Activated CD4-positive, alpha-beta T cell treated with anti-CD3 and anti-CD28 coated beads, Interleukin-2, amount 50 U/mL, for 48 hours (primary cell): ENCODE results near the gene CERS4.
"Not testable (repeated sequence)": the region's sequence is repeated elsewhere in the genome, so short reads cannot be mapped to it uniquely, and the experiment has no call there.

Experiments
- DNase-seq, 2 experiments: peaks; one replicate each; pipeline ENCODE4 v3.0.0-alpha.2; 2020

Gene CERS4

DNA sequence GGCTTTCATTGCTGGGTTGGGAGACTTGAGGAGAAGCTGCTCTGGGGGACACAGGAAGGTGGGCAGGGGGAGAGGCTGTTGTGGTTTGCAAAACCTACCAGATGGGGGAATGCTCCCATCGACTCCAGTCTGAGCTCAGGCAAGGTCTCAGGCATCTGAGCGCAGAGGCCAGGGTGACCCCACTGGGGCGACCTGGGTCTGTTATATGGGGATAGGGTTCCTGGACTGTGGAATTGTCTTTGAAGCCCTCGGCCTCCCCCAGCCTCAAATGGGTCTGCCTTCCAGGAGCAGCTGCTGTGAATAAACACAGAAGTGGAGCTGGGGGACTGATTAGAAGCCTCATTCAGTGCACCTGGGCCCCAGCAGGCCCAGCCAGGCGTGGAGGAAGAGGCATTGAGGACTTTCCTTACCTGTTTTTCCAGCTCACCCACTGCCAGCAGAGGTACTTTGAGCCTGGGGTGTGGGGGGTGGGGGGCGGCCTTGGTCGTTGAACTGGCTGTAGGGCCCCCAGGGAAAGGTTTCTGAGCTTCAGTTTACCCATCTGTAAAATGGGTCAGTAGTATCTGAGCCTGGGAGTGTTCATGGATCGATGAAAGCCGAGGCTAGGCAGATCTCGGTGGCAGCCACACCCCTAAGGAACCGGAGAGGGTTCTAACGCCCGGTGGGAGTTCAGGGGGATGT lies 1.4 kb downstream of the CERS4 start:
- DNase-seq: no peak

GRCh38 chr19:8212212-8212611 lies 3.0 kb downstream of the CERS4 start:
- DNase-seq: no peak

GRCh38 chr19:8212916-8213315 lies 3.7 kb downstream of the CERS4 start:
- DNase-seq: no peak

DNA sequence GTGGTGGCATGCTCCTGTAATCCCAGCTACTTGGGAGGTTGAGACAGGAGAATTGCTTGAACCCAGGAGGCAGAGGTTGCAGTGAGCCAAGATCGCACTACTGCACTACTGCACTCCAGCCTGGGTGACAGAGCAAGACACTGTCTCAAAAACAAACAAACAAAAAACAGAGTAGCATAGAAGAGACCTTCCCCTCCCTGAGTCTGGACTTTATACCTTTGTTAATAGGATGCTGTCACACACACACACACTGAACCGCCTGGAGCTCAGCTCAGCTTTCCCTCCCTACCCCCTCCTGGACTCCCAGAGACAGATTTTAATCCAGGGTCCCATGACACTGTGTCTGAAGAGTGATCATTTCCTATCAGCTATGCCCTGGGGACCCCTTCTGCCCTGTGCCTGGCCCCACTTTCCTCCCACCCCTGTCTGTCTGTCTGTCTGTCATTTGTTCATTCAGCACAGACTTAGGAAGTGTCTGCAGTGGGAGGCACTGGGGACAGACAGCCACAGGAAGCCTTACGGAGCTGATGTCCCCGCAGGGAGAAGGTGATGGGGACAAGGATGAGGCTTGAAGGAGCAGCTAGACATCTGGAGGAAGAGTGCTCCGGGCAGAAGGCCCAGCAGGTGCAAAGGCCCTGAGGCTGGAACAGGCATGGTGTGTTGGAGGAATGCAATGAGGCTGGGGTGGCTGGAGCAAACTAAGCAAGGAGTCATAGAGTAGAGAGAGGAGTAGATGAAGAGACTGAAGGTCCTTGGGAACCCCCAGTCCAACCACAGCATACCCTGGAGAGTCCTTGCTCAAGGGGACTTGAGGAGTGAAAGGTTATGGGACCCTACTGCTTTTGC lies 4.9 kb downstream of the CERS4 start:
- DNase-seq: no peak

- DNase-seq: no peak
Observed at GRCh38 chr19:8214802-8215201, 5.6 kb downstream of the CERS4 start.

- no peak for DNase-seq
Observed at GRCh38 chr19:8215783-8216182, 6.6 kb downstream of the CERS4 start.

- no peak for DNase-seq
Observed at GRCh38 chr19:8216357-8216756, 7.2 kb downstream of the CERS4 start.

DNA sequence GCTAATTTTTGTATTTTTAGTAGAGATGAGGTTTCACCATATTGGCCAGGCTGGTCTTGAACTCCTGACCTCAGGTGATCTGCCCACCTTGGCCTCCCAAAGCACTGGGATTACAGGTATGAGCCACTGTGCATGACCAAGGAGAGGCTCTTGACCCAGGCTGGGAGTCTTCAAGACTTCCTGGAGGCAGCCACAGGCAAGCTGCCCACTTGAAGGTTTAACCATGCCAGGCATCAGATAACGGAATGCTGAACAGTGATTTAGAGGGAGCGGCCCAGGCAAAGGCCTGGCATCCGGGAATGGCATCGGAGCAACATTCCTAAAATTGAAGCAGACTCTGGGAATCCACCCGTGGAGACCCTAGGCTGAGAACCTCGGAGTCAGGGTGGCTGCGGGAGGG lies 9.0 kb downstream of the CERS4 start:
- DNase-seq: not testable (repeated sequence)

DNA sequence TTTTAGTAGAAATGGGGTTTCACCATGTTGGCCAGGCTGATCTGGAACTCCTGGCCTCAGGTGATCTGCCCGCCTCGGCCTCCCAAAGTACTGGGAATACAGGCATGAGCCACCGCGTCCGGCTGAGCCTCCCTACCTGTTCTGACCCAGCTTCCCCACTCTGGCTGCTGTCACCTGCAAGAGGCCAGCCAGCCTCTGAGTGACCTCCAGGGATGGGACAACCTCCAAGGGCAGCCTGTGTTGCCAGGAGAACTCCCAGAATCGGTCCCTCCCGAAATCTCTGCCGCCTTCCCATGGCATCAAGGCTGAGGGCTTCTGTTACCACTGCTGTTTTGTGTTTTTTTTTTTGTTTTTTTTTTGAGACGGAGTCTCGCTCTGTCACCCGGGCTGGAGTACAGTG lies 11.3 kb downstream of the CERS4 start:
- DNase-seq: no peak

DNA sequence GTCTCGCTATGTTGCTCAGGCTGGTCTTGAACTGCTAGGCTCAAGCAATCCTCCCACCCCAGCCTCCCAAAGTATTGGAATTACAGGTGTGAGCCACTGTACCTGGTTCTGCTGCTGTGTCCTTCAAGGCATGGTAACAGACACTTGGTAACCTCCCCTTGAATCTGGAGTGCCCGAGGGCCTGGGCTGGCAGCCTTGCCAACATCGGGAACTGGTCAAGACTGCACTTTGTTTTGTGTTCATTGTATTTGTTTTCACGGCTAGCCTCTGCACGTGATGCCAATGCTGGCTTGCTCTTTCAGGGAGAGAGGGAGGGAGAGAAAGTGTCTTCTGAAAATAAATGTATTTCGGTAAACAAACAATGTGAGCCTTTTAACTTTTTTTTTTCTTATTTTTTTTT lies 12.0 kb downstream of the CERS4 start:
- DNase-seq: no peak

DNA sequence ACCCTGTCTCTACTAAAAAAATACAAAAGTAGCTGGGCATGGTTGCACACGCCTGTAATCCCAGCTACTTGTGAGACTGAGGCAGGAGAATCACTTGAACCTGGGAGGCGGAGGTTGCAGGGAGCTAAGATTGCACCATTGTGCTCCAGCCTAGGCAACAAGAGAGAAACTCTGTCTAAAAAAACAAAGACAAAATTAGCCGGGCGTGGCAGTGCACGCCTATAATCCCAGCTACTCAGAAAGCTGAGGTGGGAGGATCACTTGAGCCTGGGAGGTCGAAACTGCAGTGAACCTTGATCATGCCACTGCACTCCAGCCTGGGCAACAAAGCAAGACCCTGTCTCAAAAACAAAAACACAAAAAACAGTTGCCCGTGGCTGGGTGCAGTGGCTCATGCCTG lies 14.3 kb downstream of the CERS4 start:
- not testable (repeated sequence) for DNase-seq

- DNase-seq: no peak
Observed at GRCh38 chr19:8224394-8225145, 15.4 kb downstream of the CERS4 start.

DNA sequence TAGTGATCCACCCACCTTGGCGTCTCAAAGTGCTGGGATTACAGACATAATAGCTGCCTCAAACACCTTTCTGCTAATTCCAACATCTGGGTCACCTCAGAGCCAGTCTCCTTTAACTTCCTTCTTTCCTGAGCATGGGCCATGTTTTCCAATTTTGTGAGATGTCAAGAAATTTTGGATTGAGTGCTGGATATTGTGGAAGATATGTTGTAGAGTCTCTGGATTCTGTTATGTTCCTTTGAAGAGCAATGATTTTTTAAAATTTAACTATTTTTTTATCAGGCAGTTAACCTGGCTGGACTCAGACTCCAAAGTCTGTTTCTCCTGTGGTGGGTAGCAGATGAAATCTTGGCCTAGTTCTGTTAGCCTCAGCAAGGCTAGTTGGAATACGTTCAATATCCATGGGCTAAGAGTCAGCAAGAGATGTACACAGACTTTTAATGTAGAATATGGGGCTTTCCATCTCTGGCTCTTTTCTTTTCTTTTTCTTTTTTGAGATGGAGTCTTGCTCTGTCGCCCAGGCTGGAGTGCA lies 22.0 kb downstream of the CERS4 start:
- no peak for DNase-seq

GRCh38 chr19:8233370-8233769 lies 24.2 kb downstream of the CERS4 start:
- no peak for DNase-seq

DNA sequence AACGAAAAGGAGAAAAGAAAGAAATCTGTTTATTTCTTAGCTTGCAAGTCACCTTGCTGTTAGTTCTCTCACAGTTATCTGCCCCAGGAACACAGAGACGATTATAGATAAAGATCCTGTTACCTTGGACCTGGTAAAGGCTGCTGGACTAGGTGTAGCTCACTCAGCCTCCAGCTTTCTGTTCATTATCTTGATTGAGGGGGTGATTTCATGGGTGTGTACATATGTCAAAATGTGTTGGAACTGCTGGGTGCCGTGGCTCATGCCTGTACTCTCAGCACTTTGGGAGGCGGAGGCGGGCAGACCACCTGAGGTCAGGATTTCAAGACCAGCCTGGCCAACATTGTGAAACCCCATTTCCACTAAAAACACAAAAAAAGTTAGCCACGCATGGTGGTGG lies 27.9 kb downstream of the CERS4 start:
- no peak for DNase-seq

GRCh38 chr19:8238251-8238650 lies 29.1 kb downstream of the CERS4 start:
- no peak for DNase-seq

GRCh38 chr19:8239528-8240273 lies 30.5 kb downstream of the CERS4 start:
- no peak for DNase-seq

DNA sequence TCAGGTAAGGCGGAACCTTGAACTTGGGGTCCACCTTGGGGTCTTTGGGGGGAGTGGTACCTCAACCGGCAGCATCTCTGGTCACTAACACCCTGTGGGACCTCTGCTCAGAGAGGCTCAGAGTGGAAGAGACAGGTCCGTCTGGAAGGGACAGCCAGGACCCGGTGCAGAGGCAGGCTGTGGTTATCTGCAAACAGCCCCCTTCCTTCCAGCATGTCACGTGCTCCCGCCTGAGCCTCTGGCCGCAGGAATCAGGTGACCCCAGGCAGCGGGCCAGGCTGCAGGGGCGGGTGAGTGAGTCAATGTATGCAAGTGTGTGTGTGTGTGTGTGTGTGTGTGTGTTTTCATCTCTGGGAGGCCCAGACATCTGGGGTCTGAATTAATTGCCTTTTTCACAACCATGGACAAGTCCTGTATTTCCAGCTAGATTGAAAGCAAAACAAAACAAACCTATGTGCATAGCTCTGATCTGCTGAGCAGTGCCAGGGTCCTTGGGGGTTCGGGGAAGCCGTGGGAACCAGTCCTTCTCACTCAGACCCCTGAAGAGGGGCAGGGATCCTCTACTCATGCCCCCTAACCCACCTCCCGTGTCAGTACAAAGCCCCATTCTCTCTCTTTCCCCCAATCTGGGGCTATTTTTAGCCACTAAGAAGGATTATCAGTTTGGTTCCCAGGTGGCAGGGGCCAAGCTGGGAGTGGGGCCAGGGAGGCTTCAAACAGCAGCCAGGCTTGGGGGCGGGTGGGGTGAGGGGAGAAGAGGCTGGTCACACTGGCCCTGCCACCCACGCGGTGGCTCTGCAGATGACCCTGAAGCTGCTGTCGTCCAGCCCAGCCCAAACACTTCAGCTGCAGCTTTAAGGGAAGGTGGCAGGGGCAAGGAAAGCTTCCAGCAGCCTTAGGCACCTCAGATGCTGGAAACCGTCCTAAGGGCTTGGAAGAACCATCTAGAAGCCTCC lies 31.4 kb downstream of the CERS4 start:
- peak; percentile 37 to 43 for DNase-seq

GRCh38 chr19:8241646-8242045 lies 32.5 kb downstream of the CERS4 start:
- no peak for DNase-seq

- no peak for DNase-seq
Observed at GRCh38 chr19:8242211-8242821, 33.1 kb downstream of the CERS4 start.

DNA sequence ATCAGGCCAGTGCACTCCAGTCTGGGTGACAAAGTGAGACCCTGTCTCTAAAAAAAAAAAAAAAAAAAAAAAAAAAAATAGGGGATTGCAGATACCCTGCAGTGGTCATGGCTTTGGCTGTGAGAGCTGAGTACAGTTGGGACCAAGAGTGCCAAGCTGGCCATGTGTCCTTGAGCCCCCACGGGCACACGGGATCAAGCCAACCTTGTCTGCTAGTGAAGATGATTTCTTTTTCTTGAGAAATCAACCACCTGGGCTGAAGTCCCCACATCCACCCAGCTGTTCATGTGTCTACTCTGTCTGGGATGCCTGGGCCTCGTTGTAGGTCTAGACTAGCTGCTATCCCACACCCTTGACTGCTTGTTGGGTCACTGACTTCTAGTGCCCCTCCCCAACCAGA lies 34.0 kb downstream of the CERS4 start:
- DNase-seq: no peak
